Prostate gland (tissue), 2 donors: Measurements from ENCODE around the gene LRRTM3.

Source experiments
- CTCF ChIP-seq, 4 experiments: fragments of 200-600 bp in 2 of 4; fragments of 450-650 bp in 2 of 4; sonication (generic) in 2 of 4; IDR thresholded peaks; 1 replicate in 3 of 4; 2 replicates in 1 of 4; pipeline ENCODE4 v1.5.1; 2016 to 2019; ENCODE audit warnings: antibody characterized with exemption in 4 of 4, mild to moderate bottlenecking in 2 of 4, moderate library complexity in 2 of 4
- POLR2A ChIP-seq: fragments of 450-650 bp; IDR thresholded peaks from one replicate; pipeline ENCODE4 v1.6.1; 2016; ENCODE audit warnings: antibody characterized with exemption, mild to moderate bottlenecking
- POLR2AphosphoS5 ChIP-seq: sonication (generic); formaldehyde crosslinking; IDR thresholded peaks from one replicate; pipeline ENCODE4 v1.6.1; 2017; ENCODE audit warnings: antibody characterized with exemption

- TF ChIP-seq CTCF (IDR thresholded peaks at IDR 0.05) = no peak
- TF ChIP-seq POLR2A = no peak
- no peak for TF ChIP-seq POLR2AphosphoS5
These were observed 162.2 kb downstream of the LRRTM3 start for GRCh38 chr10:67088036-67088435.
